Body of pancreas (tissue), 4 donors: ENCODE data around the gene UMODL1. TPM values are rescaled to one million over a fixed set of nuclear protein-coding genes. Genes with fewer than 3 reads are reported as not detected.

Experiments used
- ATAC-seq: fragments of 150-250 bp; one replicate; pipeline ENCODE4 v1.9.1; 2016
- DNase-seq, 4 donors: peaks; one replicate each; pipeline ENCODE4 v3.0.0-alpha.2; 2019
- H3K27ac ChIP-seq, 4 donors: fragments of 200-600 bp; sonication (generic); 1 replicate in 3 of 4; 2 replicates in 1 of 4; pipeline versions ENCODE4 v1.5.1 to v1.6.1; 2016 to 2019; ENCODE audit warnings: mild to moderate bottlenecking in 1 of 4, mixed read lengths in 1 of 4, moderate library complexity in 1 of 4
- H3K27me3 ChIP-seq, 2 donors: fragments of 200-600 bp; sonication (generic); one replicate each; pipeline ENCODE4 v1.6.0; 2016; ENCODE audit warnings: mild to moderate bottlenecking in 1 of 2
- H3K36me3 ChIP-seq, 2 donors: fragments of 200-600 bp; sonication (generic); replicated peaks in 1 of 2; 2 replicates each; pipeline ENCODE4 v1.5.1; 2016; ENCODE audit warnings: low read depth in 2 of 2; ENCODE audit not compliant: insufficient read depth in 1 of 2
- H3K4me1 ChIP-seq: fragments of 200-600 bp; sonication (generic); one replicate; pipeline ENCODE4 v1.6.0; 2016
- H3K4me3 ChIP-seq, 2 donors: fragments of 200-600 bp; sonication (generic); 1 replicate in 1 of 2; 2 replicates in 1 of 2; pipeline ENCODE4 v1.5.1; 2016 to 2019
- H3K9me3 ChIP-seq, 3 donors: fragments of 200-600 bp; sonication (generic); 1 replicate in 2 of 3; 2 replicates in 1 of 3; pipeline ENCODE4 v1.5.1; 2016
- CTCF ChIP-seq, 7 experiments: fragments of 450-650 bp in 4 of 7; fragments of 200-600 bp in 3 of 7; sonication (generic) in 3 of 7; IDR thresholded peaks; one replicate each; pipeline ENCODE4 v1.5.1; 2016 to 2019; ENCODE audit warnings: antibody characterized with exemption in 7 of 7
- POLR2A ChIP-seq, 3 donors: fragments of 450-650 bp; IDR thresholded peaks; one replicate each; pipeline ENCODE4 v1.6.1; 2016; ENCODE audit warnings: antibody characterized with exemption in 3 of 3, mild to moderate bottlenecking in 2 of 3
- WGBS, 2 donors: methylation state at CpG; one replicate each; pipeline ENCODE4 v1.1.5; 2017; 5-methylcytosine and 5-hydroxymethylcytosine counted together
- intact Hi-C: fragments of 100-400 bp; cut with DNase I; formaldehyde crosslinking; loops from one replicate; pipeline ENCODE4 v1.15.1; 2023
- total RNA-seq, 2 donors: library from RNA; depleted of rRNA; stranded (reverse); fragments of >200 nt; gene quantifications; one replicate each; pipeline ENCODE4 v1.1.0, GENCODE V29; 2016

UMODL1 gene
- total RNA-seq, 2 donors from 2014 or later = not detected

- no peaks in the 10 kb centered on the region for H3K36me3 ChIP-seq
- H3K9me3 ChIP-seq = no peaks in the 10 kb centered on the region
- WGBS, 2 donors = 78 to 86% methylated on average over 8 to 9 of the region's 9 CpGs
- DNase-seq (no peak), ATAC-seq (no peak)
- H3K4me1 ChIP-seq = no peaks in the 10 kb centered on the region
- intact Hi-C loops = no loop called here
- no peaks in the 10 kb centered on the region for H3K27me3 ChIP-seq
- TF ChIP-seq CTCF (IDR thresholded peaks at IDR 0.05) = no peak
- TF ChIP-seq POLR2A (IDR thresholded peaks at IDR 0.05) = no peak
- H3K27ac ChIP-seq = no peak overlapping the region
- no peak overlapping the region for H3K4me3 ChIP-seq
Observed at GRCh38 chr21:42093186-42093585, 22.1 kb downstream of the UMODL1 start.

- 79 to 89% methylated on average over 15 of the region's 15 CpGs for WGBS, 2 donors
- Histone ChIP-seq H3K27me3 (no peaks in the 10 kb centered on the region), H3K9me3 (no peaks in the 10 kb centered on the region), H3K36me3 (no peaks in the 10 kb centered on the region), H3K4me1 (no peaks in the 10 kb centered on the region), H3K4me3 (no peak overlapping the region), H3K27ac (no peak overlapping the region)
- intact Hi-C loops = no loop called here
- peak in 1 of 4 donors; percentile 17 for DNase-seq
- TF ChIP-seq POLR2A (IDR thresholded peaks at IDR 0.05) = no peak
- TF ChIP-seq CTCF (IDR thresholded peaks at IDR 0.05) = no peak
- ATAC-seq = no peak
Observed at GRCh38 chr21:42093991-42094421, 22.9 kb downstream of the UMODL1 start.

- DNase-seq (no peak), ATAC-seq (no peak)
- Histone ChIP-seq H3K27ac (no peak overlapping the region), H3K27me3 (no peaks in the 10 kb centered on the region), H3K36me3 (no peaks in the 10 kb centered on the region), H3K4me1 (no peaks in the 10 kb centered on the region), H3K9me3 (no peaks in the 10 kb centered on the region), H3K4me3 (no peak overlapping the region)
- TF ChIP-seq CTCF (IDR thresholded peaks at IDR 0.05) (no peak), POLR2A (IDR thresholded peaks at IDR 0.05) (no peak)
- intact Hi-C loops = no loop called here
- 91 to 93% methylated on average over 6 of the region's 6 CpGs for WGBS, 2 donors
Observed at GRCh38 chr21:42094811-42095210, 23.7 kb downstream of the UMODL1 start.

GRCh38 chr21:42095581-42095980 is 24.5 kb downstream of the UMODL1 start:
- 89 to 93% methylated on average over 2 of the region's 2 CpGs for WGBS, 2 donors

More at GRCh38 chr21:42095581-42095980, 24.5 kb downstream of the UMODL1 start:
- no peak overlapping the region for H3K4me3 ChIP-seq
- intact Hi-C loops = no loop called here
- H3K36me3 ChIP-seq = no peaks in the 10 kb centered on the region
- H3K4me1 ChIP-seq = no peaks in the 10 kb centered on the region
- no peaks in the 10 kb centered on the region for H3K9me3 ChIP-seq
- H3K27me3 ChIP-seq = no peaks in the 10 kb centered on the region
- H3K27ac ChIP-seq = no peak overlapping the region
- ATAC-seq = no peak
- DNase-seq = no peak
- TF ChIP-seq CTCF (IDR thresholded peaks at IDR 0.05) (no peak), POLR2A (IDR thresholded peaks at IDR 0.05) (no peak)
